Spleen (tissue), 7 donors: ENCODE data around the gene CSNK1A1.

ENCODE experiments used
- POLR2AphosphoS5 ChIP-seq, 3 donors: sonication (generic); formaldehyde crosslinking; IDR thresholded peaks; one replicate each; pipeline ENCODE4 v1.5.1; 2017; ENCODE audit warnings: antibody characterized with exemption in 3 of 3
- TF ChIP-seq, protein P1 (sequence below), 11 experiments: fragments of 200-600 bp in 7 of 11; fragments of 450-650 bp in 4 of 11; sonication (generic) in 4 of 11; IDR thresholded peaks in 8 of 11; conservative IDR thresholded peaks in 3 of 11; 1 replicate in 7 of 11; 2 replicates in 4 of 11; pipeline versions ENCODE4 v1.4.0 to v1.8.0; 2016 to 2021; ENCODE audit warnings: antibody characterized with exemption in 11 of 11, inconsistent platforms in 4 of 11, mild to moderate bottlenecking in 1 of 11
- donor health status: DM: no; HTN: no; CAD: no; lungs with moderate emphysema.
- donor health status: DM: no; HTN: no; CAD: no.
- donor health status: DM: no; HTN: no; CAD: no.

DNA sequence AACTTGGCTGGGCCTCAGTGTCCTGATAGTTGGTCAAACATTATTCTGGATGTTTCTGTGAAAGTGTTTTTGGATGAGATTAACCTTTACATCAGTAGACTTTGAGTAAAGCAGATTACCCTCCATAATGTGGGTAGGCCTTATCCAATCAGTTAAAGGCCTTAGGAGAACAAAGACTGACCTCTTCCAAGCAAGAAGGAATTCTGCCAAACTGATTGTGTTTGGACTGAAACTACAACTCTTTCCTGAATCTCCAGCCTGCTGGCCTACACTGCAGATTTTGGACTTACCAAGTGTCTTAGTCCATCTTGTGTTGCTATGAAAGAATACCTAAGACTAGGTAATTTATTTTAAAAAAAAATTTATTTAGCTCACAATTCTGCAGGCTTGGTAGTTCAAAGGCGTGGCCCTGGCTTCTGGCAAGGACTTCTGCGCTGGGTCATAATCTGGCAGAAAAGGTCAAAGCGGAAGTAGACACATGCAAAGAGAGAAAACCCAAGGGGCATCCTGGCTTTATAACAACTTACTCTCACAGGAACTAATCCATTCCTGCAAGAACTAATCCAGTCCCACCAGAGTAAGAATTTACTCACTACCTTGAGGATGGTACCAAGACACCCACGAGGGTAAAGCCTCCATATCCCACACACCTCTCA, 21.5 kb upstream of the CSNK1A1 start:
- no peak for TF ChIP-seq POLR2AphosphoS5 (IDR thresholded peaks at IDR 0.05)
- TF ChIP-seq, protein P1, sequence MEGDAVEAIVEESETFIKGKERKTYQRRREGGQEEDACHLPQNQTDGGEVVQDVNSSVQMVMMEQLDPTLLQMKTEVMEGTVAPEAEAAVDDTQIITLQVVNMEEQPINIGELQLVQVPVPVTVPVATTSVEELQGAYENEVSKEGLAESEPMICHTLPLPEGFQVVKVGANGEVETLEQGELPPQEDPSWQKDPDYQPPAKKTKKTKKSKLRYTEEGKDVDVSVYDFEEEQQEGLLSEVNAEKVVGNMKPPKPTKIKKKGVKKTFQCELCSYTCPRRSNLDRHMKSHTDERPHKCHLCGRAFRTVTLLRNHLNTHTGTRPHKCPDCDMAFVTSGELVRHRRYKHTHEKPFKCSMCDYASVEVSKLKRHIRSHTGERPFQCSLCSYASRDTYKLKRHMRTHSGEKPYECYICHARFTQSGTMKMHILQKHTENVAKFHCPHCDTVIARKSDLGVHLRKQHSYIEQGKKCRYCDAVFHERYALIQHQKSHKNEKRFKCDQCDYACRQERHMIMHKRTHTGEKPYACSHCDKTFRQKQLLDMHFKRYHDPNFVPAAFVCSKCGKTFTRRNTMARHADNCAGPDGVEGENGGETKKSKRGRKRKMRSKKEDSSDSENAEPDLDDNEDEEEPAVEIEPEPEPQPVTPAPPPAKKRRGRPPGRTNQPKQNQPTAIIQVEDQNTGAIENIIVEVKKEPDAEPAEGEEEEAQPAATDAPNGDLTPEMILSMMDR (IDR thresholded peaks at IDR 0.05 in 8 of 11, conservative IDR thresholded peaks at IDR 0.05 in 3 of 11), result no peak
